ENCODE measurements around the gene THPO. TPM values are rescaled to one million over a fixed set of nuclear protein-coding genes. Genes with fewer than 3 reads are reported as not detected.
A peak's percentile ranks its signal among the peaks of the same experiment; 100 is the strongest.

Gene THPO
- total RNA-seq, 2 donors from 2014 or later: 0.55 TPM; not detected in 1

GRCh38 chr3:184325269-184325668 is 52.7 kb downstream of the THPO start:
- Histone ChIP-seq H3K9me3 (no peaks in the 10 kb centered on the region), H3K27ac (no peak overlapping the region)
- DNase-seq (ENCODE audit: low spot score): no peak

GRCh38 chr3:184323696-184324095 is 54.3 kb downstream of the THPO start:
- Histone ChIP-seq H3K4me3 (no peak overlapping the region), H3K4me1 (peaks cover 0 to 32% of the 10 kb centered on the region in 2 donors), H3K36me3 (peaks cover 83% of the 10 kb centered on the region), H3K9me3 (no peaks in the 10 kb centered on the region), H3K27me3 (no peaks in the 10 kb centered on the region), H3K27ac (peak overlapping the region in 1 of 2 donors; percentile 43)
- no peak for TF ChIP-seq CTCF (IDR thresholded peaks at IDR 0.05)
- peak; percentile 75 for DNase-seq (ENCODE audit: low spot score)

More at GRCh38 chr3:184325269-184325668, 52.7 kb downstream of the THPO start:
- Histone ChIP-seq H3K27me3 (no peaks in the 10 kb centered on the region), H3K36me3 (peaks cover 99% of the 10 kb centered on the region), H3K4me1 (peaks cover 0 to 16% of the 10 kb centered on the region in 2 donors), H3K4me3 (no peak overlapping the region)
- no peak for TF ChIP-seq CTCF (IDR thresholded peaks at IDR 0.05)

DNA sequence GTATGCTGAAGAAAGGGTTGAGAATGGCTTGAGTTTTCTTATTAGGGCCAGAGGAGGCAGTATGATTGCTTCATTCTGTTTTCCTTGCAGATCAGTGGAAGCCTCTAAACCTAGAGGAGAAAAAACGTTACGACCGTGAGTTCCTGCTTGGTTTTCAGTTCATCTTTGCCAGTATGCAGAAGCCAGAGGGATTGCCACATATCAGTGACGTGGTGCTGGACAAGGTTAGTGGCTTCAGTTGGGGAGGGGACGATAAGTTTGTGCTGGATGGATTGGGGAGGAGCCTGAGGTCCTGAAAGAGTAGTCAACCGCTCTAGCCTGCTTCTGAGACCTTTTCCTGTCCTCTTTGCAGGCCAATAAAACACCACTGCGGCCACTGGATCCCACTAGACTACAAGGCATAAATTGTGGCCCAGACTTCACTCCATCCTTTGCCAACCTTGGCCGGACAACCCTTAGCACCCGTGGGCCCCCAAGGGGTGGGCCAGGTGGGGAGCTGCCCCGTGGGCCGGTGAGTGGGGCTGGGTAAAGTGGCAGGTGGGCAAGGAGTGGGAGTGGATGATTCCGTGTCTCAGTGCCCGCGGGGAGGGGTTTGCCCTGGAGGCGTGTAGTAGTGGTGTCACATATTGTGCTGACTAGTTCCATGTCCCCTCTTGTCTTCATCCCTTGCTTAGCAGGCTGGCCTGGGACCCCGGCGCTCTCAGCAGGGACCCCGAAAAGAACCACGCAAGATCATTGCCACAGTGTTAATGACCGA is 55.1 kb downstream of the THPO start:
- H3K36me3 ChIP-seq: peaks cover 76% of the 10 kb centered on the region
- peak overlapping the region in 1 of 2 donors; percentile 43 for H3K27ac ChIP-seq
- H3K4me3 ChIP-seq: no peak overlapping the region
- H3K27me3 ChIP-seq: no peaks in the 10 kb centered on the region
- H3K9me3 ChIP-seq: no peaks in the 10 kb centered on the region
- TF ChIP-seq CTCF (IDR thresholded peaks at IDR 0.05): no peak
- H3K4me1 ChIP-seq: peaks cover 0 to 38% of the 10 kb centered on the region in 2 donors
- DNase-seq (ENCODE audit: low spot score): peak; percentile 85

Other genes with a start within 250 kb of the THPO start
- gene EIF2B5, start 242.8 kb downstream of the THPO start, total RNA-seq: 10 to 100 TPM; 19.6 to 24.3 TPM
- 10 to 100 TPM; 43.5 to 66.1 TPM for gene DVL3, start 222.8 kb downstream of the THPO start, total RNA-seq
- 100 to 1,000 TPM; 183 to 235 TPM for gene AP2M1, start 203.4 kb downstream of the THPO start, total RNA-seq
- 10 to 100 TPM; 42.8 to 47.9 TPM for gene ABCF3, start 192.0 kb downstream of the THPO start, total RNA-seq
- not detected for gene VWA5B2, start 148.6 kb downstream of the THPO start, total RNA-seq
- gene ALG3, start 129.2 kb downstream of the THPO start, total RNA-seq: 10 to 100 TPM; 50.6 to 50.8 TPM
- 1 to 10 TPM; 2.1 TPM for gene EEF1AKMT4, start 128.5 kb downstream of the THPO start, total RNA-seq
- not detected for gene CAMK2N2, start 116.7 kb downstream of the THPO start, total RNA-seq
- 1 to 10 TPM in 1 of 2 donors, not detected in 1; 1.6 TPM for gene ECE2, start 102.2 kb downstream of the THPO start, total RNA-seq
- gene PSMD2, start 79.0 kb downstream of the THPO start, total RNA-seq: 100 to 1,000 TPM; 213 to 259 TPM
- gene EIF4G1, start 63.6 kb downstream of the THPO start, total RNA-seq: 100 to 1,000 TPM; 270 to 276 TPM
- gene FAM131A, start 40.6 kb downstream of the THPO start, total RNA-seq: 10 to 100 TPM; 33.7 to 45.8 TPM
- gene CLCN2, start 16.6 kb downstream of the THPO start, total RNA-seq: 1 to 10 TPM; 1.3 to 2.7 TPM
- 10 to 100 TPM; 26.8 to 35.5 TPM for gene POLR2H, start 16.5 kb downstream of the THPO start, total RNA-seq
- 10 to 100 TPM in 1 of 2 donors, 1 to 10 TPM in 1; 7.0 to 13.4 TPM for gene CHRD, start 1.8 kb upstream of the THPO start, total RNA-seq
- 1 to 10 TPM; 2.1 to 5.1 TPM for gene EPHB3, start 183.6 kb upstream of the THPO start, total RNA-seq